ENCODE data around the gene MRPS18A. TPM values are rescaled to one million over a fixed set of nuclear protein-coding genes. Genes with fewer than 3 reads are reported as not detected.

The MRPS18A gene
- total RNA-seq, 1 donor from 2014 or later, result 34.5 TPM

DNA sequence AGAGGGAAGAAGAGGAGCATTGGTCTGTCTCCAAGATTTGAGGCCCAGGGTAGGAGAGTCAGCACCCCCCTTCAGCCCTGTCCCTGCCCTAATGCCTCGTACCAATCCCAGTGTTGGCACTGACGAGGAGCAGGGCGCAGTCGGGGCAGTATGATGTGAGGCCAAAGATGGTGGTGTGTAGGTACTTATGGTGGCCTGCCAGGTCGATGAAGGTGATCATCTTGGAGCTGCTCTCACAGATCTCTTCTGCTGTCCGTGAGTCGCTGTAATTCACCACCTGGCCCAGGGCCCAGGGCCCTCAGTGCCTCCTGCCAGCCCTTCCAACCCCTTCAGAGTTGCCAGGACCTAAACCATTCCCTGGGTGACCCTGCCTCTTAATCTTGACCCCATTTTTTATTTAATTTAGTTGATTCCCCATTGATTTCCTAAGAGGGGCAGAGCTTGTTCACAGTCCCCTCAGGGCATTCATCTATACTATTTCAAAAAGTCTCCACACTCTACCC, 62.8 kb downstream of the MRPS18A start:
- Histone ChIP-seq H3K9ac (no peak overlapping the region), H3K4me2 (no peak overlapping the region), H4K20me1 (ENCODE audit: low read depth) (peaks cover 10% of the 10 kb centered on the region), H2AFZ (replicated peaks) (no peak overlapping the region), H3K9me3 (ENCODE audit: low read depth) (no peaks in the 10 kb centered on the region), H3K4me1 (peaks cover 3% of the 10 kb centered on the region), H3K27ac (no peak overlapping the region), H3F3A (ENCODE audit: low read depth) (peaks cover 13% of the 10 kb centered on the region), H3K27me3 (no peaks in the 10 kb centered on the region), H3K4me3 (no peak overlapping the region), H3K36me3 (no peaks in the 10 kb centered on the region), H3K79me2 (ENCODE audit: low read depth) (peaks cover 19% of the 10 kb centered on the region)
- Mint-ChIP-seq H3K27me3 (ENCODE audit: insufficient read depth, low read depth) (no peaks in the 10 kb centered on the region), H3K4me3 (no peak overlapping the region), H3K27ac (no peak overlapping the region), H3K36me3 (peaks cover 51% of the 10 kb centered on the region), H3K4me1 (peaks cover 20% of the 10 kb centered on the region), H3K9me3 (no peaks in the 10 kb centered on the region)
- TF ChIP-seq, protein P1, sequence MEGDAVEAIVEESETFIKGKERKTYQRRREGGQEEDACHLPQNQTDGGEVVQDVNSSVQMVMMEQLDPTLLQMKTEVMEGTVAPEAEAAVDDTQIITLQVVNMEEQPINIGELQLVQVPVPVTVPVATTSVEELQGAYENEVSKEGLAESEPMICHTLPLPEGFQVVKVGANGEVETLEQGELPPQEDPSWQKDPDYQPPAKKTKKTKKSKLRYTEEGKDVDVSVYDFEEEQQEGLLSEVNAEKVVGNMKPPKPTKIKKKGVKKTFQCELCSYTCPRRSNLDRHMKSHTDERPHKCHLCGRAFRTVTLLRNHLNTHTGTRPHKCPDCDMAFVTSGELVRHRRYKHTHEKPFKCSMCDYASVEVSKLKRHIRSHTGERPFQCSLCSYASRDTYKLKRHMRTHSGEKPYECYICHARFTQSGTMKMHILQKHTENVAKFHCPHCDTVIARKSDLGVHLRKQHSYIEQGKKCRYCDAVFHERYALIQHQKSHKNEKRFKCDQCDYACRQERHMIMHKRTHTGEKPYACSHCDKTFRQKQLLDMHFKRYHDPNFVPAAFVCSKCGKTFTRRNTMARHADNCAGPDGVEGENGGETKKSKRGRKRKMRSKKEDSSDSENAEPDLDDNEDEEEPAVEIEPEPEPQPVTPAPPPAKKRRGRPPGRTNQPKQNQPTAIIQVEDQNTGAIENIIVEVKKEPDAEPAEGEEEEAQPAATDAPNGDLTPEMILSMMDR (IDR thresholded peaks at IDR 0.05), result no peak
- TF ChIP-seq EZH2 (IDR thresholded peaks at IDR 0.05) (no peak), EZH2phosphoT487 (IDR thresholded peaks at IDR 0.05) (no peak)
- DNase-seq (ENCODE audit: low spot score), result no peak

DNA sequence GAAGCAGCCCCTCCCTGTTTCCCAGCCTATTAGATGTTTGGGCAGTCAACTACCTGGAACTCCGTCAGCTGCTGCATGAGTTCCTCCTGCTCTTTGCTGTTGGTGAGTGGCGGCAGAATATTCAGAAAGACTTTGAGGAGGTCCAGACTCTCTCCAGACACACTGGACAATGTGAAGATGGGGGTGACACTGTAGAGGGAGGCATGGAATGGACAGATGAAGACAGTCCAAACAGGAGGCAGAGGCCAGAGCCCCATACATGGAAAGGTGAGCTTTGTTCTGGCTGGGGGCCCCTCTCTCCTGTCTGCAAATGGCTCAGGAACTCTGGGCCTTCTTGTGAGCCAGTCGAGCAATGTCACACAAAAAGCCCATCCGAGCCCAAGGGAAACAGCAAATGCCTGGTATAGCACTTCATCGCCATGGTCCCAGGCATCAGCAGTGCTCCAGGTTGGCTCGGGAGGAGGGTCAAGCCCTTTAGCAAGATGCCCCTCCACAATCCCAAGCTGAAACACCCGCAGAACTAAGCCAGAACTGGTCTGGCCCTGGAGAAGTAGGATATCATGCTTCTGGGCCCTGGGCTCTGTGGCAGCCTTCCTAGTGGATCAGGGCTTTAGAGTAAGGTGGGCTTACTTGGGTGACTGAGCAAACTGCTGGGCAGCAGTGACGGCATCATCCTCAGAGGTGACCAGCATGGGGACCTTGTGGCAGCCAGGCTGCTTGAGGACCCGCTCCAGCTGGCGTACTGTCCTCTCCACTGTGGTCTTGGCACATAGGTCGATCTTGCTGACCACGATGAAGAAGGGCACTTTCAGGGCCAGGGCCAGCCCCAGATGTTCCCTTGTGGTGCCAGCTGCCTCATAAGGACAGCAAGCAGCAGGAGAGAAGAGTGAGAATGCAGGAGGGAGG, 63.5 kb downstream of the MRPS18A start:
- Histone ChIP-seq H2AFZ (replicated peaks) (no peak overlapping the region), H3K79me2 (ENCODE audit: low read depth) (peaks cover 19% of the 10 kb centered on the region), H3K27me3 (no peaks in the 10 kb centered on the region), H3K36me3 (no peaks in the 10 kb centered on the region), H3K4me1 (peaks cover 3% of the 10 kb centered on the region), H3K4me2 (no peak overlapping the region), H4K20me1 (ENCODE audit: low read depth) (peaks cover 10% of the 10 kb centered on the region), H3K9me3 (ENCODE audit: low read depth) (no peaks in the 10 kb centered on the region), H3F3A (ENCODE audit: low read depth) (peaks cover 14% of the 10 kb centered on the region), H3K27ac (no peak overlapping the region), H3K9ac (no peak overlapping the region), H3K4me3 (no peak overlapping the region)
- Mint-ChIP-seq H3K36me3 (peaks cover 51% of the 10 kb centered on the region), H3K4me1 (peaks cover 16% of the 10 kb centered on the region), H3K4me3 (no peak overlapping the region), H3K27me3 (ENCODE audit: insufficient read depth, low read depth) (no peaks in the 10 kb centered on the region), H3K27ac (peak overlapping the region; percentile 4), H3K9me3 (no peaks in the 10 kb centered on the region)
- no peak for DNase-seq (ENCODE audit: low spot score)
- TF ChIP-seq EZH2phosphoT487 (IDR thresholded peaks at IDR 0.05) (no peak), EZH2 (IDR thresholded peaks at IDR 0.05) (no peak)
- TF ChIP-seq, protein P1 (IDR thresholded peaks at IDR 0.05), result no peak

DNA sequence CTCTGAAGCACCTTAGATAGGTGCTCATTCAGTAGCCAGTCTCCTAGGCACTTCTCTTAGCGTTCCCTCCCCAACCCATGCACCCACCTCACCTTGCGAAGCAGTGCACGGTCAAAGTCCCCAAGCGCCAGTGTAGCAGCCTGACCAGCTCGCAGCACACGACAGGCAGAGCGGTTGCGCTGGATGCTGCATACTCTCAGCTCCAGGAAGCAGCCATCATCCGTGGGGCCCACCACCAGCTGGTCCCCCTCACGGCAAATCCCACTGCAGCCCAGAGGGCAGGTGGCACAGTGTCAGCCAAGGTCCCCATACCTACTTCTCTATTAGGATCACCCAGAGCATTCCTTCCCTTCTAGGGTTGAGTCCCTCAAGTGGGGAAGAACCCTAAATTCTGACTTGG, 65.0 kb downstream of the MRPS18A start:
- Histone ChIP-seq H3K36me3 (no peaks in the 10 kb centered on the region), H3K27ac (no peak overlapping the region), H3K4me2 (no peak overlapping the region), H3K79me2 (ENCODE audit: low read depth) (peaks cover 6% of the 10 kb centered on the region), H4K20me1 (ENCODE audit: low read depth) (peaks cover 7% of the 10 kb centered on the region), H3K27me3 (no peaks in the 10 kb centered on the region), H2AFZ (replicated peaks) (no peak overlapping the region), H3K9me3 (ENCODE audit: low read depth) (no peaks in the 10 kb centered on the region), H3K9ac (no peak overlapping the region), H3K4me3 (no peak overlapping the region), H3K4me1 (no peaks in the 10 kb centered on the region), H3F3A (ENCODE audit: low read depth) (peaks cover 9% of the 10 kb centered on the region)
- Mint-ChIP-seq H3K36me3 (peaks cover 48% of the 10 kb centered on the region), H3K27ac (no peak overlapping the region), H3K4me3 (no peak overlapping the region), H3K9me3 (no peaks in the 10 kb centered on the region), H3K27me3 (ENCODE audit: insufficient read depth, low read depth) (no peaks in the 10 kb centered on the region), H3K4me1 (peaks cover 8% of the 10 kb centered on the region)
- TF ChIP-seq EZH2phosphoT487 (IDR thresholded peaks at IDR 0.05) (no peak), EZH2 (IDR thresholded peaks at IDR 0.05) (no peak)
- TF ChIP-seq, protein P1 (IDR thresholded peaks at IDR 0.05), result no peak
- DNase-seq (ENCODE audit: low spot score), result no peak
